HCT116 (cell line): ENCODE data around the gene OTOA. TPM values are rescaled to one million over a fixed set of nuclear protein-coding genes. Genes with fewer than 3 reads are reported as not detected.

Experiments
- ATAC-seq: fragments of 200-7000 bp; cut with Tn5 transposase; 2 replicates; pipeline ENCODE4 v1.9.1; 2020; ENCODE audit warnings: mild to moderate bottlenecking, moderate library complexity
- BruUV-seq: library from RNA; stranded (reverse); fragments of 400-500 nt; replicated peaks from 2 replicates; lab custom pipeline; 2021; lab: Mats Ljungman, UMichigan
- CTCF ChIA-PET: fragments of 300-600 bp; sonication (Branson Sonifier 250); formaldehyde crosslinking; loops from one replicate; lab custom pipeline; 2021; ENCODE audit warnings: antibody characterized with exemption; lab: Charles Lee
- POLR2A ChIA-PET: fragments of 300-600, 350-600 bp; sonication (Branson Sonifier 250); formaldehyde crosslinking; loops from one replicate; lab custom pipeline; 2021; ENCODE audit warnings: antibody characterized with exemption; lab: Charles Lee
- RAD21 ChIA-PET, 2 experiments: fragments of 300-600 bp; sonication (Branson Sonifier 250); formaldehyde crosslinking; loops; one replicate each; lab custom pipeline; 2023; ENCODE audit warnings: low total read pairs in 2 of 2; ENCODE audit not compliant: uncharacterized antibody in 2 of 2, unreplicated experiment in 2 of 2, low non-redundant PET in 1 of 2; lab: Charles Lee
- DNase-seq: peaks from one replicate; pipeline ENCODE4 v3.0.0-alpha.2; 2010; ENCODE audit warnings: low read depth, low spot score
- H2AFZ ChIP-seq: fragments of 200-600 bp; shearing (Covaris generic), sonication (generic); 2 replicates; pipeline ENCODE4 v1.6.1; 2017; ENCODE audit warnings: low read depth, mixed run types, mixed read lengths, antibody characterized with exemption, low read length; ENCODE audit not compliant: poor library complexity, severe bottlenecking
- H3K27ac ChIP-seq: 2 replicates; pipeline ENCODE4 v1.5.1; 2012; ENCODE audit warnings: low read depth, low read length
- H3K27me3 ChIP-seq: fragments of 200-600 bp; sonication (generic); 2 replicates; pipeline ENCODE4 v1.6.1; 2016; ENCODE audit warnings: mixed run types, low read length, mixed read lengths; ENCODE audit not compliant: insufficient read depth
- H3K36me3 ChIP-seq, 2 experiments: fragments of 200-500 bp in 1 of 2; fragments of 200-600 bp in 1 of 2; sonication (Bioruptor generic) in 1 of 2; sonication (generic) in 1 of 2; 2 replicates each; pipeline versions ENCODE4 v1.5.1 to v1.6.1; 2014 to 2016; ENCODE audit warnings: low read length in 2 of 2, inconsistent platforms in 1 of 2, mixed read lengths in 1 of 2, mixed run types in 1 of 2; ENCODE audit not compliant: insufficient read depth in 2 of 2, control insufficient read depth in 1 of 2
- H3K4me1 ChIP-seq, 2 experiments: fragments of 200-600 bp in 1 of 2; sonication (generic) in 1 of 2; 2 replicates each; pipeline versions ENCODE4 v1.5.1 to v1.6.1; 2012 to 2017; ENCODE audit warnings: low read length in 2 of 2, inconsistent platforms in 1 of 2, mild to moderate bottlenecking in 1 of 2, mixed read lengths in 1 of 2, mixed run types in 1 of 2, moderate library complexity in 1 of 2; ENCODE audit not compliant: insufficient read depth in 2 of 2, control insufficient read depth in 1 of 2
- H3K4me2 ChIP-seq: fragments of 200-600 bp; sonication (generic); 2 replicates; pipeline ENCODE4 v1.6.1; 2017; ENCODE audit warnings: mixed run types, low read length, mixed read lengths
- H3K4me3 ChIP-seq, 2 experiments: fragments of 200-600 bp in 1 of 2; sonication (generic) in 1 of 2; replicated peaks in 1 of 2; 2 replicates each; pipeline ENCODE4 v1.5.1; 2011 to 2016; ENCODE audit warnings: low read length in 2 of 2, control low read depth in 1 of 2, low read depth in 1 of 2, mild to moderate bottlenecking in 1 of 2, mixed read lengths in 1 of 2, mixed run types in 1 of 2
- H3K79me2 ChIP-seq: fragments of 200-600 bp; sonication (generic); 2 replicates; pipeline ENCODE4 v1.6.1; 2017; ENCODE audit warnings: mild to moderate bottlenecking, mixed run types, low read length, moderate library complexity, mixed read lengths; ENCODE audit not compliant: insufficient read depth
- H3K9ac ChIP-seq: fragments of 200-600 bp; sonication (generic); 2 replicates; pipeline ENCODE4 v1.6.1; 2016; ENCODE audit warnings: low read length, mixed read lengths
- H3K9me2 ChIP-seq: fragments of 200-600 bp; sonication (generic), shearing (Covaris generic); 2 replicates; pipeline ENCODE4 v1.6.1; 2017; ENCODE audit warnings: mixed run types, mild to moderate bottlenecking, moderate library complexity; ENCODE audit not compliant: insufficient read depth
- H3K9me3 ChIP-seq, 2 experiments: fragments of 200-500 bp in 1 of 2; fragments of 200-600 bp in 1 of 2; sonication (Bioruptor generic) in 1 of 2; sonication (generic) in 1 of 2; 2 replicates each; pipeline ENCODE4 v1.6.1; 2014 to 2017; ENCODE audit warnings: low read length in 2 of 2, mixed read lengths in 2 of 2, inconsistent platforms in 1 of 2, low read depth in 1 of 2, mild to moderate bottlenecking in 1 of 2, mixed run types in 1 of 2, moderate library complexity in 1 of 2; ENCODE audit not compliant: control insufficient read depth in 1 of 2, insufficient read depth in 1 of 2
- H4K20me1 ChIP-seq: fragments of 200-600 bp; sonication (generic), shearing (Covaris generic); 2 replicates; pipeline ENCODE4 v1.6.1; 2017; ENCODE audit warnings: mixed run types, mild to moderate bottlenecking, moderate library complexity; ENCODE audit not compliant: insufficient read depth
- ATF3 ChIP-seq: IDR thresholded peaks from 2 replicates; pipeline ENCODE4 v1.6.1; 2012
- CEBPB ChIP-seq: IDR thresholded peaks from 2 replicates; pipeline ENCODE4 v1.6.1; 2012; ENCODE audit warnings: low read depth
- CTCF ChIP-seq, 3 experiments: fragments of 200-600 bp in 1 of 3; sonication (generic) in 1 of 3; IDR thresholded peaks in 2 of 3; conservative IDR thresholded peaks in 1 of 3; 2 replicates each; pipeline ENCODE4 v1.5.1; 2012 to 2017; ENCODE audit warnings: low read depth in 2 of 3, low read length in 2 of 3, antibody characterized with exemption in 1 of 3, borderline replicate concordance in 1 of 3, control low read depth in 1 of 3, mild to moderate bottlenecking in 1 of 3, mixed read lengths in 1 of 3, mixed run types in 1 of 3, moderate library complexity in 1 of 3; ENCODE audit not compliant: insufficient read depth in 1 of 3
- EGR1 ChIP-seq: IDR thresholded peaks from 2 replicates; pipeline ENCODE4 v1.6.1; 2012; ENCODE audit warnings: low read depth
- ELF1 ChIP-seq: IDR thresholded peaks from 2 replicates; pipeline ENCODE4 v1.6.1; 2012; ENCODE audit warnings: low read depth, borderline replicate concordance
- FOSL1 ChIP-seq: IDR thresholded peaks from 2 replicates; pipeline ENCODE4 v1.6.1; 2012; ENCODE audit warnings: low read depth
- JUND ChIP-seq: IDR thresholded peaks from 2 replicates; pipeline ENCODE4 v1.6.1; 2012
- MAX ChIP-seq: IDR thresholded peaks from 2 replicates; pipeline ENCODE4 v1.6.1; 2012
- POLR2A ChIP-seq: IDR thresholded peaks from 2 replicates; pipeline ENCODE4 v1.7.0; 2011; ENCODE audit warnings: borderline replicate concordance; ENCODE audit not compliant: insufficient read depth, insufficient read length; ENCODE audit errors: extremely low read depth
- POLR2AphosphoS5 ChIP-seq: IDR thresholded peaks from 2 replicates; pipeline ENCODE4 v1.6.1; 2011; ENCODE audit warnings: mild to moderate bottlenecking, low read depth, low read length, moderate library complexity
- RAD21 ChIP-seq: IDR thresholded peaks from 2 replicates; pipeline ENCODE4 v1.6.1; 2012; ENCODE audit warnings: low read depth, mild to moderate bottlenecking
- SIN3A ChIP-seq: IDR thresholded peaks from 2 replicates; pipeline ENCODE4 v1.6.1; 2012; ENCODE audit warnings: low read depth
- SRF ChIP-seq: IDR thresholded peaks from 2 replicates; pipeline ENCODE4 v1.6.1; 2012; ENCODE audit warnings: low read depth
- TCF7L2 ChIP-seq: IDR thresholded peaks from 2 replicates; pipeline ENCODE4 v1.7.0; 2011; ENCODE audit warnings: borderline replicate concordance, inconsistent platforms; ENCODE audit not compliant: insufficient read depth, insufficient read length; ENCODE audit errors: extremely low read depth
- YY1 ChIP-seq: IDR thresholded peaks from 2 replicates; pipeline ENCODE4 v1.6.1; 2011; ENCODE audit warnings: low read length, low read depth, moderate library complexity, mild to moderate bottlenecking; ENCODE audit not compliant: insufficient replicate concordance; ENCODE audit errors: extremely low read depth
- ZNF274 ChIP-seq: fragments of 200-500 bp; sonication (Bioruptor generic); IDR thresholded peaks from 2 replicates; pipeline ENCODE4 v1.6.1; 2014; ENCODE audit warnings: mild to moderate bottlenecking, low read depth, low read length, inconsistent platforms
- intact Hi-C: fragments of 100-400 bp; cut with micrococcal nuclease; formaldehyde crosslinking; loops from 2 replicates; pipeline ENCODE4 v1.10.0; 2022
- total RNA-seq: library from RNA; stranded (reverse); gene quantifications from one replicate; pipeline ENCODE4 v1.2.1, GENCODE V29; 2021; ENCODE audit not compliant: unreplicated experiment

The OTOA gene
- total RNA-seq, 1 experiment from 2014 or later, result not detected

GRCh38 chr16:21720533-21720932 lies 56.8 kb downstream of the OTOA start:
- Histone ChIP-seq H3K4me2 (no peak overlapping the region), H3K9ac (no peak overlapping the region), H3K4me1 (no peaks in the 10 kb centered on the region), H2AFZ (no peak overlapping the region), H3K4me3 (no peak overlapping the region), H3K36me3 (no peaks in the 10 kb centered on the region), H3K27me3 (no peaks in the 10 kb centered on the region), H3K9me2 (no peaks in the 10 kb centered on the region), H3K27ac (no peak overlapping the region), H4K20me1 (no peaks in the 10 kb centered on the region), H3K9me3 (no peaks in the 10 kb centered on the region), H3K79me2 (no peaks in the 10 kb centered on the region)
- POLR2A ChIA-PET, result no interaction called here
- no TSS peak for BruUV-seq
- intact Hi-C loops, result no loop called here
- no peak for ATAC-seq
- TF ChIP-seq CEBPB (no peak), MAX (no peak), CTCF (IDR thresholded peaks at IDR 0.05 in 2 of 3, conservative IDR thresholded peaks at IDR 0.05 in 1 of 3; ENCODE audit: borderline replicate concordance in 1 of 3, insufficient read depth in 1 of 3, low read depth in 2 of 3, low read length in 2 of 3) (no peak), TCF7L2 (no peak), EGR1 (no peak), SRF (no peak), YY1 (no peak), FOSL1 (no peak), RAD21 (no peak), POLR2A (no peak), POLR2AphosphoS5 (no peak), SIN3A (no peak), ZNF274 (no peak), ELF1 (no peak), JUND (no peak), ATF3 (no peak)
- CTCF ChIA-PET, result interaction anchor here (1.5 kb wide), 1 partner anchor 468 kb away, joined by 3 read pairs; no protein-coding TSS in a partner anchor
- RAD21 ChIA-PET, result no interaction called here
- no peak for DNase-seq
